Duodenal mucosa (tissue), 2 donors: ENCODE measurements around the gene ARMH3.
"Not testable (repeated sequence)": the region's sequence is repeated elsewhere in the genome, so short reads cannot be mapped to it uniquely, and the experiment has no call there.

Experiments used
- H3K27ac ChIP-seq: one replicate; pipeline ENCODE4 v1.7.0; 2013; ENCODE audit warnings: low read depth, low read length
- H3K27me3 ChIP-seq, 2 donors: one replicate each; pipeline ENCODE4 v1.7.0; 2013; ENCODE audit warnings: low read length in 2 of 2, control low read depth in 1 of 2; ENCODE audit not compliant: insufficient read depth in 2 of 2, control insufficient read depth in 1 of 2
- H3K36me3 ChIP-seq, 2 donors: one replicate each; pipeline ENCODE4 v1.7.0; 2013; ENCODE audit warnings: low read length in 2 of 2, control low read depth in 1 of 2; ENCODE audit not compliant: insufficient read depth in 2 of 2, control insufficient read depth in 1 of 2
- H3K4me1 ChIP-seq, 2 donors: one replicate each; pipeline ENCODE4 v1.7.0; 2013; ENCODE audit warnings: low read length in 2 of 2, control low read depth in 1 of 2; ENCODE audit not compliant: insufficient read depth in 2 of 2, control insufficient read depth in 1 of 2
- H3K4me3 ChIP-seq, 2 donors: one replicate each; pipeline ENCODE4 v1.7.0; 2013; ENCODE audit warnings: low read length in 2 of 2, low read depth in 1 of 2
- H3K9ac ChIP-seq, 2 donors: one replicate each; pipeline ENCODE4 v1.7.0; 2013; ENCODE audit warnings: low read length in 2 of 2, low read depth in 1 of 2
- H3K9me3 ChIP-seq, 2 donors: one replicate each; pipeline ENCODE4 v1.7.0; 2013; ENCODE audit warnings: low read length in 2 of 2, control low read depth in 1 of 2; ENCODE audit not compliant: control insufficient read depth in 1 of 2

ARMH3 gene

GRCh38 chr10:102016416-102016815, 39.6 kb downstream of the ARMH3 start:
- H3K27ac ChIP-seq, result no peak overlapping the region
- no peaks in the 10 kb centered on the region for H3K4me1 ChIP-seq
- H3K36me3 ChIP-seq, result peaks cover 28 to 55% of the 10 kb centered on the region in 2 donors
- H3K9me3 ChIP-seq, result no peaks in the 10 kb centered on the region
- no peak overlapping the region for H3K9ac ChIP-seq
- no peak overlapping the region for H3K4me3 ChIP-seq
- no peaks in the 10 kb centered on the region for H3K27me3 ChIP-seq

DNA sequence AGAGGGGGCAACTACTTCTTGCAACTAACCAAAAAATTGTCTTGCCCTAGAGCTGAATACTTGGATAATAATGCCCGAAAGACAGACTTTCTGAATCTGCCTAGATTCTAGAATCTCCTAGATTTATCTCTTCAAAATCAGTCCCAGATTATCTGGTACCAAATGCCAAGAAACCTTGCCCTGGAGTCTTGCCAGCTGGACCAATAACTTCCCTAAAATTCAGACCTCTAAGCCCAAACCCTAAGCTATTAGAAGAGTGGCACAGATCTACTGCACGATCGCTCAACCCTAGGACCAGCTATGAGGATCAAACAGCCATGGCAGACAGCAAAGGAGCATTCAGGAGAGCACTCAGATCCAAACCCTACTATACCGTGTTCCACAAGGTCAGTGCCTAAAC, 45.0 kb downstream of the ARMH3 start:
- Histone ChIP-seq H3K9ac (no peak overlapping the region), H3K4me1 (peaks cover 0 to 6% of the 10 kb centered on the region in 2 donors), H3K4me3 (no peak overlapping the region), H3K27me3 (no peaks in the 10 kb centered on the region), H3K9me3 (no peaks in the 10 kb centered on the region), H3K27ac (no peak overlapping the region), H3K36me3 (peaks cover 13 to 50% of the 10 kb centered on the region in 2 donors)

- Histone ChIP-seq H3K27me3 (no peaks in the 10 kb centered on the region), H3K4me1 (peaks cover 0 to 6% of the 10 kb centered on the region in 2 donors), H3K9ac (no peak overlapping the region), H3K36me3 (peaks cover 20 to 55% of the 10 kb centered on the region in 2 donors), H3K4me3 (no peak overlapping the region), H3K9me3 (no peaks in the 10 kb centered on the region), H3K27ac (no peak overlapping the region)
Observed at GRCh38 chr10:102009801-102010425, 46.1 kb downstream of the ARMH3 start.

- Histone ChIP-seq H3K36me3 (peaks cover 22 to 43% of the 10 kb centered on the region in 2 donors), H3K4me1 (peaks cover 0 to 6% of the 10 kb centered on the region in 2 donors), H3K9ac (no peak overlapping the region), H3K4me3 (no peak overlapping the region), H3K27me3 (no peaks in the 10 kb centered on the region), H3K9me3 (no peaks in the 10 kb centered on the region), H3K27ac (no peak overlapping the region)
Observed at GRCh38 chr10:102007796-102008195, 48.2 kb downstream of the ARMH3 start.

GRCh38 chr10:102007031-102007430, 48.9 kb downstream of the ARMH3 start:
- H3K36me3 ChIP-seq, result peaks cover 22 to 41% of the 10 kb centered on the region in 2 donors

DNA sequence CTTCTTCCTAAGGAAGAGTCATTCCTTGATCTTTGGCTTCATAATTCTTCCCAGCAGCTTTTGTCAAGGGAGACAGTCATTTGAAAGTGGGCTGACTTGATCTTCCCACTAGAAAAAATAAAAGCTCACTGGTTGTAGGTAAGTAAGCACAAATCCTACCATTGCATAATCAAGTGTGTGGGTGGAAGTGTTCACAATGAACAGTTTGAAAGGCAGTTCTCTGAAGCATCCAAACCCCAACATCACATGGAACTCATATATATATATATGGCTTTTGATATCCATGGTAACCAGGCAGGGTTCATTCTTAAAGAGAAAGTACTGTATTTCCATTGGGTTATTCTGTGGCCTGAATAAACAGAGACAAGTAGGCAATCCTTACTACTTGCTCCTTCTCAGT, 51.6 kb downstream of the ARMH3 start:
- Histone ChIP-seq H3K9ac (no peak overlapping the region), H3K9me3 (no peaks in the 10 kb centered on the region), H3K27ac (no peak overlapping the region), H3K36me3 (peaks cover 26 to 51% of the 10 kb centered on the region in 2 donors), H3K4me1 (peaks cover 0 to 7% of the 10 kb centered on the region in 2 donors), H3K4me3 (no peak overlapping the region), H3K27me3 (no peaks in the 10 kb centered on the region)

More at GRCh38 chr10:102007031-102007430, 48.9 kb downstream of the ARMH3 start:
- not testable (repeated sequence) for H3K9me3 ChIP-seq, H3K27ac ChIP-seq, H3K9ac ChIP-seq, H3K4me1 ChIP-seq, H3K27me3 ChIP-seq, H3K4me3 ChIP-seq

- peaks cover 0 to 5% of the 10 kb centered on the region in 2 donors for H3K4me1 ChIP-seq
- no peaks in the 10 kb centered on the region for H3K9me3 ChIP-seq
- peaks cover 21 to 51% of the 10 kb centered on the region in 2 donors for H3K36me3 ChIP-seq
- no peak overlapping the region for H3K4me3 ChIP-seq
- H3K9ac ChIP-seq, result no peak overlapping the region
- H3K27ac ChIP-seq, result no peak overlapping the region
- H3K27me3 ChIP-seq, result no peaks in the 10 kb centered on the region
Observed at GRCh38 chr10:102003541-102003940, 52.4 kb downstream of the ARMH3 start.

- no peaks in the 10 kb centered on the region for H3K27me3 ChIP-seq
- peaks cover 0 to 5% of the 10 kb centered on the region in 2 donors for H3K4me1 ChIP-seq
- H3K36me3 ChIP-seq, result peaks cover 21 to 58% of the 10 kb centered on the region in 2 donors
- no peak overlapping the region for H3K9ac ChIP-seq
- H3K9me3 ChIP-seq, result no peaks in the 10 kb centered on the region
- no peak overlapping the region for H3K4me3 ChIP-seq
- H3K27ac ChIP-seq, result no peak overlapping the region
Observed at GRCh38 chr10:102001435-102002068, 54.4 kb downstream of the ARMH3 start.

- Histone ChIP-seq H3K9me3 (no peaks in the 10 kb centered on the region), H3K27ac (no peak overlapping the region), H3K4me1 (peaks cover 6 to 15% of the 10 kb centered on the region in 2 donors), H3K27me3 (no peaks in the 10 kb centered on the region), H3K4me3 (no peak overlapping the region), H3K36me3 (peaks cover 11 to 61% of the 10 kb centered on the region in 2 donors), H3K9ac (no peak overlapping the region)
Observed at GRCh38 chr10:101997803-101998202, 58.2 kb downstream of the ARMH3 start.

DNA sequence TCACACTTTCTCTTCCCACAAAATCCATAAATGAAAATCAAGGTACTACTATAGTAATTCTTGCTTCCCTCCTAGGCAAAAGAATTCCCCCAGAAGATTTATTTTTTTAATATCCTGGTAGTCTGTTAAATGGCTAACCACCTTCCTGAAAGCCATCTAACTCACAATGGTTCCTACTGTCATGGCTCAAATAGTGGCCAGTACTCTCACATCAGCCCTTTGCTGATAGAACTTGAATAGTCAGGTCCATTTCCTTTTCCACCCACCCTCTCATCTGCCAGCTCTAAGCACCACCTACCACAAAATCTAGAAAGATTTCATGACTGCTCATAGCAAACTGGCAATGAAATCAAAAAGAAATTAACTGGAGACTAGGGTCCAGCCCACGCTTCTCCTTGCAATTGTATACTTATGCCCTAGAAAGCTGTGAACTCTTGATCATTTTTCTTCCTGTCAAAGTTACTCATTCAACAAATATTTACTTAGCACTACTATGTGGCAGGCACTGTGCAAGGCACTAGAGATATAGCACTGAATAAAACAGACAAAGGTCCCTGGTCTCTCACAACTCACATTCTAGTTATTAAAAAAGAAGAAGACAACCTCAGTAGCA, 60.4 kb downstream of the ARMH3 start:
- no peaks in the 10 kb centered on the region for H3K9me3 ChIP-seq
- H3K27ac ChIP-seq, result no peak overlapping the region
- H3K27me3 ChIP-seq, result no peaks in the 10 kb centered on the region
- peaks cover 21 to 64% of the 10 kb centered on the region in 2 donors for H3K36me3 ChIP-seq
- H3K9ac ChIP-seq, result no peak overlapping the region
- H3K4me3 ChIP-seq, result no peak overlapping the region
- H3K4me1 ChIP-seq, result peaks cover 6 to 10% of the 10 kb centered on the region in 2 donors
